NCI-H146 (cell line): ENCODE results near the gene SCCPDH.

Source experiments
- DNase-seq: peaks from one replicate; lab custom pipeline; 2025; lab: John Stamatoyannopoulos, UW

The SCCPDH gene

DNA sequence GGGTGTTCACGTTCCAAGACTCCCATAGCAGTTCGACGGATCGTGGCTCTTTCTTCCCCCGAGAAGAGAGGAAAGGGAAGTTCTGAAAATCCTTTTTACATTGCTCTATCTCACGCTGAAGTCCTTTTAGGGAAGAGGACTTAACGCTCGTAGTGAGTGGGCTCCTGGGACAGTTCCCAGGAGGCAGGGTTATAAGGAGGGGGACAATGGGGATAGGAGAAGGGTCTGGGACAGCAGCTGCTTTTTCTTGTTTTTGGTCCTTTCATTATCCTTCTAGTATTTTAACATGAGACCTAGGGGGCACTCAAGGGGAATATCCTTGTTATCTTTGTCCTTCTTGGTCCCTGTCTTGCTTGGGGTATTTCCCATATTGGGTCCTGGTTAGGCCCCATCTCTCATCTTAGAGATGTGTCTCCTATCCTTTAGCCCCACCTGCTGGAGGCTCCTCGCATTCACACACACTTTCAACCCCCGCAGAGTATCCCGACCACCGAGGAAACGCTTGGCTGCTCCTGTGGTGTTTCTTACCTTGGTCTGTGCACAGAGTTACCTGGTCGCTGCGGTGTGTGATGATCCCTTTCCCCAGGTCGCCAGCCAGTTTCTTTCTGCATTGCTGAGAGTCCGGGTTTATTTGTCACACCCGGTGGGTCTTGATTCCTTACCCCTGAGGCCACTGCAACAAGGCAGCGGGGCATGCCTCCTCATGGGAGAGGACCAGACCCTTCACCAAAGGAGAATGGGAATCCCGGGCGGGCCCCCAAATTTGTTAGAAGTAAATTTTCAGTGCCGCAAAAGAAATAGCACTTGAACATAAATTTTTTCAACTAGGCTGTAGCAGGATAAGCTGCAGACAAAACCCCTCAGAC is 29.7 kb downstream of the SCCPDH start:
- peak; percentile 74 for DNase-seq

DNA sequence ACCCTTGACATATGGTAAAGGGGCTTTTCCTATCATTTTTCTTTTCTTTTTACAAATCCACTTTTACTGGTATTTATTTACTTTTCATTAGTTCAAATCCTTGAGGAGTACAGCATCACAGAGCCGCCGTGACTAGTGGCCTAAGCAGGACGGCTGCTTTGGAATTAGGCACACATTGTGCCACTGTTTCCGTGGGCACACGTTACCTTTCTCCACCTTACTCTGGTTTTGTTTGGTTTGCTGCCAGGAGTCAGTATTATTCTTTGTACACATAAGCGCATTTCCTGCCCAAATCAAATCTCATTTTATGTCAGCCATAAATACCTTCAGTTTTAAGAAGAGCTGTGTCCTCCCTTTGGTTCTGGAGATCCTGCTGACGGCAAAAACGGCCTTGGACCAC is 31.2 kb downstream of the SCCPDH start:
- DNase-seq = no peak

- no peak for DNase-seq
Observed at GRCh38 chr1:246760422-246761347, 36.5 kb downstream of the SCCPDH start.

DNA sequence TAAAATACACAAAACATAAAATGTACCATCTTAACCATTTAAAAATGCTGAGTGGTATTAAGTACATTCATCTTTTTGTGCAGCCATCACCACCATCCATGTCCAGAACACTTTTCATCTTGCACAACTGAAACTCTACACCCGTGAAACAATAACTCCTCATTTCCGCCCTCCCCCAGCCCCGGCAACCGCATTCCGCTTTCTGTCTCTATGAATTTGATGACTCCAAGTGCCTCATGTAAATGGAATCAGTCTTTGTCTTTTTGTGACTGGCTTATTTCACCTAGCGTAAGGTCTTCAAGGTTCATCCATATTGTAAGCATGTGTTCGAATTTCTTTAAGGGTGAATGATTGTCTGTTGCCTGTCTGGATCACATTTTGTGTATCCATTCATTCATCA is 37.2 kb downstream of the SCCPDH start:
- no peak for DNase-seq

DNA sequence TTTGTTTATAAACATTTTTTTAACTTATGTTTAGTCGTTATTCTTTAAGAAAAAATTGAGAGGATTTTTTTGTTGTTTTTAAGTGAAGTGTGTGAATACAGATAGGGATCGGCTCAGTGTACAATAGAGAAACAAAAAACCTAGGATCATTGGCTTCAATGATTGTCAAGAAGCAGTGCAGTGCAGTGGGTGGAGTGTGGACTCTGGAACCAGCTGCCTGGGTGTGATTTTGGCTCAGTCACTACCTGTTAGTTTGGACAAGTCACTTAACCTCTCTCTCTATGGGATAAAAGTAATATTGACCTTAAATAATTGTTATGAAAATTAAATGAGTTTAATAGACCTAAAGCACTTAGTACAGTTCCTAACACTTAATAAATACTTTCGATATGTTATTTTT is 41.3 kb downstream of the SCCPDH start:
- no peak for DNase-seq

DNA sequence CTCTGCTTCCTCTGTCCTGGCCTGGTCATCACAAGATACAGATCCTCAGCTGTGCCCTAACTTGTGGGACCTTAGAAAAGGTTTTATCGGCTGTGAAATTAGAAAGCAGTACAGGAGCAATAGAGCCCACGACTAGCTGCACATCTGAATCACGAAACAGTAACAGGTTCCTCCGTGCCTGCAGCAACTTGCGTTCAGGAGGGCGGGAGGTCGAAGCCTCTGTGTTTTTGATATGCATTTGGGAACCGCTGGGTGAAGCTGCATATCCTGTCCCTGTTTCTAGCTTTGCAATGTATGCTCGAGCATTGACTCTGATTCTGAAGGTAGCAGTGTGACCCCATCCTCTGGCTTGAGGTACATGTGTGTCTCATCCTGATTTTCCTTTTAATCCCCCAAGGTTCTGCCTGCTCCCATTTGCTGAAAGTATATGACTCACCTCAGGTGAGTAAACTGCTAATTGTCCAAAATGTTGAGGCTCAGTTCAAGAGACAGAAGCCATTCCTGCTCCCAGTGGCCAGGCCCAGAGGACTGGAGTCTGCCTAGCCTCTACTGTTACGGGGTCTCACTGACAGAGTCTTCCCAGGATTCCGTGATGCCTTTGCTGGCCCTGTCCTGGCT is 44.3 kb downstream of the SCCPDH start:
- no peak for DNase-seq

- no peak for DNase-seq
Observed at GRCh38 chr1:246769306-246769705, 45.1 kb downstream of the SCCPDH start.

DNA sequence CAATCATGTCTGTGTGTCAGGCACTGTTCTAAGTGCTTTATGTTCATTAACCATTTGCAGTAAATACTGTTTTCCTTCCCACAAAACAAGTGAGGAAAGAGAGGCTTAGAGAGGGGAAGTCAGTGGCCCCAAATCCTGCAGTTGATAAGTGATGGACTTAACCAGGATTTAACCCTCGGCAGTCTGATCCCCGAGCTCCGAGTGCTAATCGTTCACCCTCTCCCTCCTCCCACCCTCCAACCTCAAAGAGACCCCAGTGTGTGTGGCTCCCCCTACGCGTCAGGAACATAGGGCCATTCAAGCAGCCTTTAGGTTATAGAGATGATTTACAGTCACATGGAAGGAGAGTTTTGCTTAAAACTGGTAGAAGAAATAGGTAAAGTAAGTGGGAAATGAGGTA is 47.2 kb downstream of the SCCPDH start:
- no peak for DNase-seq

GRCh38 chr1:246772686-246773085 is 48.5 kb downstream of the SCCPDH start:
- DNase-seq = no peak

GRCh38 chr1:246773213-246773641 is 49.0 kb downstream of the SCCPDH start:
- DNase-seq = no peak

DNA sequence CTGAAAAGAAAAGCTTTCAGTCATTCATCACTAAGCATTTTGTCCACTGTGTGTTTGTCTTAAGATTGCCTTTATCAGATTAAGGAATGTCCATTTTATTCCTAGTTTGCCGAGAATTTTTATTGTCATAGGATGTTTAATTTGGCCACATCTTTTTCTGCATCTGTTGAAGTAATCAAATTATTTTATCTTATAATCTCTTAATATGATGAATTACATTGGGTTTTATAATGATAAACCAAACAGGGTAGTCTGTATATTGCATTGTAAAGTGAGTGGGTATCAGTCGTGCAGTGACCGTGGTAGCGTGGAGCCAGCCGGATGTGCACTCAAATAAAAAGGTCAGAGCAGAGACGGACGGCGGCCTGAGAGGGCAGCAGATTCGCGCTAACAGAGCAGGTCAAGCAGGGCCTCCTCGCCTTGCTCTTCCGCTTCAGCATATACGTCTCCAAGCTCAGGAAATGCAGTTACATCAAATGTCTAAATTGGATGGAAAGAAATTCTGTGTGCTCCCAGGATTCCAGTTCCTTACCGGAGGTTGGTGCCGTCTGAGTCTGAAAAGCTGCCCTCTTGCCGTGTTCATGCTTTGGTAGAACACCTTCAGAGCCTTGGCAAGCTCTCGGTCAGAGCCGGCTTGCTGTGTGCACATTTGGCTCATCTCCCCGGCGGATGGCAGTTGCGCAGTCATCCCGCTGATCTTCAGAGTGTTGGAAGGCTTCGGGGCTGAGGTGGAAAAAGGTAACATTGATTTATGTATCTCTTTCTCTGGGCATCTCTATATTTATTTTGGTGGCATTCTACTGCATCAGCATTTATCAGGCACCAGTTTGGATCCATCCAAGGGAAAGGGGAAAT is 51.5 kb downstream of the SCCPDH start:
- no peak for DNase-seq

DNA sequence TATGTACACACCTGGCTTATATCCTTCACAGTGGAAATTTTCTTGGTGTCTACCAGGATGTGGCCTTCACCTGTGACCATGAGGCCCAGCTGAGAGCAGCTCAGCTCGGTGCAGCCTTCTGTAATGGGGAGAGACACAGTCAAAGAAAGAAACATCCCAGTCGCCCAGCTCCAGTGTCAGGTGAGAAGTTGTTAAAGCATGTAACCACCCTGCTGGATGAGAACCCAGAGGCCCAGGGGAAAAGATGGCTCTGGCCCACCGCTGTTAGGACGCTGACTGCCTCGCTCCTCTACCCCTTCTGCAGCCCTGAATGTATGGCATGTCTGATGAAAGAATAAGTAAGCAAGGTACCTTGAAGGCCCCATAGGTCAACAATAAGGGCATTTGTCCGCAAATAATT is 52.7 kb downstream of the SCCPDH start:
- DNase-seq = no peak

GRCh38 chr1:246778663-246779062 is 54.5 kb downstream of the SCCPDH start:
- DNase-seq = no peak

DNA sequence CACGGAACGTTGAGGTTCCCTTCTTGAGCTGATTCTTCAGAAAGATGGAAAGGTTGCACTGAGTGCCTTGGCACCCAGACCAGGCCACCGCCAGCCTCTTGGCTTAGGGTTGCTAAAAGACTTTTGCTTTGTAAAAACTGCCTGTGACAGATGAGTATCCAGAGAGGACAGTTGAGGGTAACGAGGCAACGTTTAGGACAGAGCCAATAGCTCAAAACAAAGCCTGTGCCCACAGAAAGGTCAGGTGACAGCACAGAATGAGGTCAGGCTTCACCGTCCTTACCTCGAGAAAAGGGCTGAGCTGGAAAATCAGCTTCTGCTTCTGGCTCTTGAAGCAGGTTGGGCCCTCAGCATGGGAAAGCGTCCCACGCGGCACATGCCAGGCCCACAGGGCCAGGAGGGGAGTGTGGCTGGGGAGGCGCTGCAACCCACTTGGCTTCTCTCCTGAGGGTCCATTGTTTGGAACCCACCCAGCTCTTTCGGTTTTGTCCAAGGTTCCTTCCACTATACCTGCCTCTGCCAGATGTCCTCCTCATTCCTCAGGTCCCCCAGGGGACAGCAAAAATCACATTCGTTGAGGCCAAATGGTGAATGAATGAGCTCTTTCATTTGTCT is 55.5 kb downstream of the SCCPDH start:
- DNase-seq = no peak

GRCh38 chr1:246780264-246780663 is 56.1 kb downstream of the SCCPDH start:
- no peak for DNase-seq

- DNase-seq = no peak
Observed at GRCh38 chr1:246781212-246781611, 57.0 kb downstream of the SCCPDH start.

DNA sequence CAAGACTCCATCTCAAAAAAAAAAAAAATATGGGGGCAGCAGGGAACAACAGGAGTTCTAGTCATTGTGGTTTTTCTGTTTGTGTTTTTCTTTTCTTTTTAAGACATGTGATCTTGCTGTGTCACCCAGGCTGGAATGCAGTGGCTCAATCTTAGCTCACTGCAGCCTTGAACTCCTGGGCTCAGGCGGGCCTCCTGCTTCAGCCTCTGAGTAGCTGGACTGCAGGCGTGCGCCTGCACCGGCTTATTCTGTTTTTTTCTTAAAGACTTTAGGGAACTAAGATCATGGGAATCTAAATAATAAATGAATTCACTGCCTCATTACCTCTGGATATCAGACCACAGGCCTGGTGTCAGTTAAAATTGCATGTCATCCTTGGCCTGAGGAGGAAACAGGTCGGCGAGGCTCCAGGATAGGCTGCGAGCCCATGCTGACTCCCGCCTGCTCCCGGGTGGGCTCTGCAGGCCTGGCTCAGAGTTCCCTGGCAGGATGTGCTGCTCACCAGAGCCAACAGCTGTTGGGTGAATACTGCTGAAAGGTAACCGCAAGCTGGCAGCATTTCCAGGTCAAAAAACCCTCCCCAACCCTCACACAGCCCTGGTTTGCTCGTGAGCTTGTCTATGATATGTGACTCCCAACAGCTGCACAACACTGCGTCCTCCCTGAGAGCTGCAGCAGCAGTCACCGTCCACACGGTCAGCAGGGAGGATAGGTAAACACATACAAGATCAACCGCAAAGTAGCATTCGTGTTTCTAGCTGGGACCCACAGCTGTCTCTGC is 58.1 kb downstream of the SCCPDH start:
- DNase-seq = no peak

GRCh38 chr1:246784621-246785493 is 60.6 kb downstream of the SCCPDH start:
- DNase-seq = no peak

DNA sequence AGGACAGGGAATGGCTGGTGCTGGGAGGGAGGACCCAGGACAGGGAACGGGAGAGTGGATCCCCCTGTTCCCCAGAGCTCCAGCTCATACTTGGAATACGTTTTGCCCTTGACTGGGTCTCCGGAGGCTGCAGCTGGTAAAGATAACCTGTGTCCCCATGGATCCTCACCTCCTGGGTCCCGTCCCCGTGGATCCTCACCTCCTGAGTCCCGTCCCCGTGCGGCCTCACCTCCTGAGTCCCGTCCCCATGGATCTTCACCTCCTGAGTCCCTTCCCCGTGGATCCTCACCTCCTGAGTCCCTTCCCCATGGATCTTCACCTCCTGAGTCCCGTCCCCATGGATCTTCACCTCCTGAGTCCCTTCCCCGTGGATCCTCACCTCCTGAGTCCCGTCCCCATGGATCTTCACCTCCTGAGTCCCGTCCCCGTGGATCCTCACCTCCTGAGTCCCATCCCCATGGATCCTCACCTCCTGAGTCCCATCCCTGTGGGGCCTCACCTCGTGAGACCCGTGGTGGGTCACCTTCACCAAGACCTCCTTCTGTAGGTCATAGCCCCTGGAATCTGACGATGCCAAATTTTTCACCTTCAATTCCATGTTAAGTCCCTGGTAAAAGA is 61.4 kb downstream of the SCCPDH start:
- peak; percentile 38 for DNase-seq
